ACC112 (cell line): ENCODE results near the gene PIP4K2C.
"Not testable (repeated sequence)": the region's sequence is repeated elsewhere in the genome, so short reads cannot be mapped to it uniquely, and the experiment has no call there.

Experiments used
- H2AFZ ChIP-seq: fragments of 200-600 bp; sonication (generic); one replicate; pipeline ENCODE4 v1.6.0; 2017; ENCODE audit warnings: antibody characterized with exemption, low read length; ENCODE audit not compliant: unreplicated experiment
- H3K27ac ChIP-seq: fragments of 200-600 bp; sonication (generic); 2 replicates; pipeline ENCODE4 v1.5.1; 2014; ENCODE audit warnings: low read depth, mild to moderate bottlenecking, antibody characterized with exemption, low read length, moderate library complexity
- H3K27me3 ChIP-seq: fragments of 200-600 bp; sonication (generic); 2 replicates; pipeline ENCODE4 v1.6.1; 2014; ENCODE audit warnings: mild to moderate bottlenecking, antibody characterized with exemption, low read length, moderate library complexity, mixed read lengths; ENCODE audit not compliant: insufficient read depth
- H3K36me3 ChIP-seq: fragments of 200-600 bp; sonication (generic); 2 replicates; pipeline ENCODE4 v1.6.1; 2016; ENCODE audit warnings: mild to moderate bottlenecking, antibody characterized with exemption, low read length, moderate library complexity, mixed read lengths; ENCODE audit not compliant: insufficient read depth
- H3K4me1 ChIP-seq: fragments of 200-600 bp; sonication (generic); one replicate; pipeline ENCODE4 v1.6.1; 2016; ENCODE audit warnings: low read length, mixed read lengths; ENCODE audit not compliant: insufficient read depth, unreplicated experiment, control insufficient read depth
- H3K4me3 ChIP-seq: fragments of 200-600 bp; sonication (generic); 2 replicates; pipeline ENCODE4 v1.5.1; 2014; ENCODE audit warnings: mild to moderate bottlenecking, low read depth, low read length
- H3K79me2 ChIP-seq: fragments of 200-600 bp; sonication (generic); one replicate; pipeline ENCODE4 v1.6.0; 2016; ENCODE audit warnings: low read length; ENCODE audit not compliant: control insufficient read depth, unreplicated experiment, insufficient read depth

The PIP4K2C gene

DNA sequence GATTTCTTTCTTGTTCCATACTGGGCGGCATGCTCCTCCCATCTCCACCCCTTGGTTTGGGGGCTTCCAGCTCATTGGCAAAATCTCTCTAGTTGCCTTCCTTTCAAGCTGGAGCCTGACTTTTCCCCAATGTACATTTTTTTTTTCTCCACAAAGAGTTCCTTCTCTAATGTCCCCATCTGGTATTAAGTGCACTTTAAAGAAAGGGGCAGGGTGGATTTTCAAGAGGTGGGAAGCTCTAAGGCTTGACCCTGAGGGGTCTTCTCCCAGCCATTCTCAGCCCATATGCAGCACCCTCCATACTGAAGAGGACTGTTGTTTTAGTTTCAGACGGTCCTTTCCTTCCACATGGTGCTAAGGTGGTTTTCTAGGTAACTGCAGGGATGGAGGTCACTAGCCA, 5.8 kb upstream of the PIP4K2C start:
- Histone ChIP-seq H3K27me3 (peaks cover 23% of the 10 kb centered on the region), H3K36me3 (no peaks in the 10 kb centered on the region), H3K79me2 (no peaks in the 10 kb centered on the region), H3K4me1 (no peaks in the 10 kb centered on the region), H3K27ac (no peak overlapping the region), H2AFZ (no peak overlapping the region), H3K4me3 (no peak overlapping the region)

DNA sequence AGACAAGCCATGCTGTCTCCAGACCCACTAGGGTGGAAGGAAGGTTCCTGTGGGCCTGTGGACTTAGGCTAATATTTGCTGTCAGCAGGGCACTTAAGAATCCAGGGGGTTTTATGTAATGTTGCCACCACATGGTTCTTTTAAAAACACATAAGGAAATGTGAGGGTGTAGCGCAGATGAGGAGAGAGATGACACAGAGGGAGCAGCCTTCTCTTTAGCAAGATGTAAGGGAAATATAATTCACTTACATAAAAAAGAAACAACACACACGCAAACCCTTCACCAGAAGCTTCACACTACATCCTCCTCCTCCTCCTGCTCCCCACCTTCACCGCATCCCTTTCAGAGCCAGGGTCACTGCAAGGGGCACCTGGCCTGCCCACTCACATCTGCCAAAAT, 4.9 kb upstream of the PIP4K2C start:
- no peak overlapping the region for H2AFZ ChIP-seq
- H3K27me3 ChIP-seq: peaks cover 23% of the 10 kb centered on the region
- no peaks in the 10 kb centered on the region for H3K36me3 ChIP-seq
- no peak overlapping the region for H3K4me3 ChIP-seq
- no peak overlapping the region for H3K27ac ChIP-seq
- H3K4me1 ChIP-seq: no peaks in the 10 kb centered on the region
- H3K79me2 ChIP-seq: no peaks in the 10 kb centered on the region

DNA sequence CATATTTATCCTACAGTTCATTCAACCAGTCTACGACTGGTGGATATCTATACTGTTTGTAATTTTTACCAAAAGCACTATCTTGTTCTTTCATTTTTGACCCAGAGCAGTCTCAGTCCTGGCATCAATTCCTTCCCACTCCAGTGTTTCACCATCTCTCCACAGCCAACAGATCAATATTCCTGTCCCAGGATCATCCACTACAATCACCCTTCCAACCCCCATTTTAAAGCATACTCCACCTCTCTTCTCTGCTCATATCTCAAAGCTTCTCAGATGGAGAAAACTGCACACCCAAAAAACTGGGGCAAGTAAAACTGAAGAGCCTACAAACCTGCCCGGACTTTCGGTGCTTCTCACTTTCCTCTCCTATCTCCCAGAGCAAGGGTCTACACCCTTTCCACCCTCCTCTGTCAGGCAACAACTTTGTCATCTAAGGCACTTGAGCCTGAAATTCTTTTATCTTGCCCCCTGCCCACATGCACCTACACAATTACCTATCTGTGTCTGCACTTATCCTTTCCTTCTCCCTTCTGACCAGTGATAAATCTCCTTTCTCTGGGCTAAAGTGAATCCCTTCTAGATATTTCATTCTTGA, 4.1 kb upstream of the PIP4K2C start:
- Histone ChIP-seq H3K79me2 (no peaks in the 10 kb centered on the region), H3K27ac (no peak overlapping the region), H3K36me3 (no peaks in the 10 kb centered on the region), H3K27me3 (peaks cover 23% of the 10 kb centered on the region), H3K4me1 (peaks cover 2% of the 10 kb centered on the region), H3K4me3 (no peak overlapping the region), H2AFZ (no peak overlapping the region)

DNA sequence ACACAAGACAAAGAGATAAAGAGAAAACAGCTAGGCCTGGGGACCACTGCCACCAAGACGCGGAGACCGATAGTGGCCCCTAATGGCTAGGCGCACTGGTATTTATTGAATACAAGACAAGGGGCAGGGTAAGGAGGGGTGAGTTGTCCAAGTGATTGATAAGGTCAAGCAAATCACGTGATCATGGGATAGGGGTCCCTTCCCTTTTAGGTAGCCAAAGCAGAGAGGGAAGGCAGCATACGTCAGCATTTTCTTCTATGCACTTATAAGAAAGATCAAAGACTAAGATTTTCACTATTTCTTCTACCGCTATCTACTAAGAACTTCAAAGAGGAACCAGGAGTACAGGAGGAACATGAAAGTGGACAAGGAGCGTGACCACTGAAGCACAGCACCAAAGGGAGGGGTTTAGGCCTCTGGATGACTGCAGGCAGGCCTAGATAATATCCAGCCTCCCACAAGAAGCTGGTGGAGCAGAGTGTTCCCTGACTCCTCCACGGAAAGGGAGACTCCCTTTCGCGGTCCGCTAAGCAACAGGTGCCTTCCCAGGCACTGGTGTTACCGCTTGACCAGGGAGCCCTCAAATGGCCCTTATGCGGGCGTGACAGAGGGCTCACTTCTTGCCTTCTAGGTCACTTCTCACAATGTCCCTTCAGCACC, 1.9 kb upstream of the PIP4K2C start:
- H3K27me3 ChIP-seq: peaks cover 23% of the 10 kb centered on the region
- H3K4me1 ChIP-seq, H2AFZ ChIP-seq, H3K4me3 ChIP-seq, H3K27ac ChIP-seq, H3K79me2 ChIP-seq, H3K36me3 ChIP-seq: not testable (repeated sequence)

DNA sequence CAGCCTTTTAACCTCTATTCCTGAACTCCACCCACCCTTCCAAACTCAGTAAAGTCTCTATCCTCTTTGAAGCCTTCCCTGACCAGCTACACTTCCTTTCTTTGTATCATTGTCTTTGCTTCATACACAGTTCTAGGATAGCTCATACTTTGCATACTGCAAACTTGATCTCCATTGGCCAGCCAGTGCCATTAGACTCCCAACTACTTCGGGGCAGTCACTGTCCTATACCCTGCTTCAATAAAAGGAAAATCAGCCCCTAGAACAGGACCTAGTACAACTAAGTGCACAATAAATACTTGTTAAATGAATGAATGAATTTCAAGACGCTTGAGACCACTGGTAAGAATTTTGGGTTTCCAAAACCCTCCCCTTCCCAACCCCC, 521 bp upstream of the PIP4K2C start:
- H3K4me3 ChIP-seq: peak overlapping the region; percentile 95
- no peaks in the 10 kb centered on the region for H3K36me3 ChIP-seq
- no peak overlapping the region for H3K27ac ChIP-seq
- H3K27me3 ChIP-seq: peaks cover 18% of the 10 kb centered on the region
- H3K4me1 ChIP-seq: peaks cover 10% of the 10 kb centered on the region
- H3K79me2 ChIP-seq: no peaks in the 10 kb centered on the region
- peak overlapping the region; percentile 99 for H2AFZ ChIP-seq

DNA sequence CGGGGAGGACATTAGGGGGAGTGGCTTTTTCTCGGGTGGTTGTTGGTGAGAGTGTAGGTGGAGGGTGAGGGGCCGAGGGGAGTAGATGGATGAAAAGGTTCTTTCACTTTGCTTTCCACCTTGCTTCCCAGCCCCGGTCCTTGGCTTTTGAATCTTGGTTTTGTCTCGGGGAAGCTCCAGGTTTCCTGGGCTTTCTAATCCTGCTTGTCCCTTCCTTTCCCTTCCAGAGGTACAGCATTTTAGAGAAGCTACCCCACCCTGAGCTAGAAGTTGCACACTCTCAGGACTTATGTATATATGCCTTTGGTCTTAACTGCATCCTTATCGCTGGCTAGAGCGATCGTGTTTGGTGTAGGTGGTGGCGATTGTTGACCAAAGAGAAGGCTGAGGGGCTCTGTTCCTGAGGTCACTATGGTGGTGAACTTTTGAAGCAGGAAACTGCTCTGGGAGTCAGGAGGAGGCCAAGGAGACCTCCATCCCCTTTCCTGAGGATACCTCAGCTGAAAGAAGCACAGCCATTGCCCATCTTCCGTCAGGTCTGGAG, 862 bp downstream of the PIP4K2C start:
- H3K4me1 ChIP-seq: peaks cover 10% of the 10 kb centered on the region
- peak overlapping the region; percentile 95 for H3K4me3 ChIP-seq
- H3K27ac ChIP-seq: no peak overlapping the region
- peak overlapping the region; percentile 99 for H2AFZ ChIP-seq
- no peaks in the 10 kb centered on the region for H3K36me3 ChIP-seq
- H3K79me2 ChIP-seq: no peaks in the 10 kb centered on the region
- peaks cover 12% of the 10 kb centered on the region for H3K27me3 ChIP-seq

DNA sequence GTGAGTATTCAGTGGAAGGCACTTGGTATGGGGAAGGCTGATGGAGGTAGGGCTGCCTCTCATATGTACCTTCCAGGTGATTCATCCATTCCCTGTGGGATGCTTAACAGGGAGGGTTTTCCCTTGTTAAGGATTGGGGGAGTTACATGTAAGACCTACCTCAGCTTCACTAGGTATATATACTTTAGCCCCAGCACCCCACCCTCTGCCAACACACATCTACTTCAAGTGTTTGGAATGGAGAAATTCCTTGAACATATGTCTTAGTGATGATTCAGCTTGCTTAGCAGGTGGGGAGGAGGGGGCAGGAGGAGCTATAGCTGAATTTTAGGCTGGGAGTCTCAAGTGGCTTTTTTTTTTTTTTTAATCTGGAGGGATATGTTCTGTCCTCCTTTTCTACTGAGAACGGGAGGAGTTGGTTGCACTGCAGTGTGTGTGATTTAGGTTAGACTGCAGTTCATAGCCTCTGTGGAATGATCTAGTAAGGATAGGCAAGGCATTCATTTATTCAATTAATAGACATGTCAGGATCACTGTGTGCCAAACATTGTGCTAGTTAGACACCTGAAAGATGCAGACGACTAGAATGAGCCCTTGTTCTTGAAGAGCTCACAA, 1.7 kb downstream of the PIP4K2C start:
- Histone ChIP-seq H3K4me1 (peaks cover 10% of the 10 kb centered on the region), H3K27me3 (peaks cover 7% of the 10 kb centered on the region), H3K79me2 (no peaks in the 10 kb centered on the region), H3K36me3 (no peaks in the 10 kb centered on the region), H3K27ac (no peak overlapping the region), H3K4me3 (no peak overlapping the region; the same call in 1 of the 2 replicates), H2AFZ (no peak overlapping the region)

DNA sequence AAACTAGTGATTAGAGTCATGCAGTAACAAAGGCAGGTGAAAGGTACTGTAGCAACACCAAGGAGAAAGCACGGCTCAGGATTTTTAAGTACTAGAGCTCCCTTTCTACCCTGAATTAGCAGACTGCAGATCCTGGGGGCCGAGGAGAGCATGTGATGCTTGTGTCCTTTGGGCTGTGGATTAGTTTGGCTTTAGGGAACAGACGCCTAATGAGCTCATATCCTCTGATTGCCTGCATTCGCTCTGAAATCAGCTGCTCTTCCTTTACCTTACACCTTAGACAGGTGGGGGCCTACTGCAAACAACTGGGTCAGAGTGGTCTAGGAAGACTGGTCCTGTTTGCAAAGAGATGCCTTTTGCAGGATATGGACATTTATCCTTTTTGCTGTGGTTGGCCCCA, 2.2 kb downstream of the PIP4K2C start:
- H3K36me3 ChIP-seq: no peaks in the 10 kb centered on the region
- H3K79me2 ChIP-seq: no peaks in the 10 kb centered on the region
- no peak overlapping the region for H2AFZ ChIP-seq
- H3K4me1 ChIP-seq: peaks cover 10% of the 10 kb centered on the region
- H3K27me3 ChIP-seq: peaks cover 2% of the 10 kb centered on the region
- H3K27ac ChIP-seq: no peak overlapping the region
- H3K4me3 ChIP-seq: no peak overlapping the region

DNA sequence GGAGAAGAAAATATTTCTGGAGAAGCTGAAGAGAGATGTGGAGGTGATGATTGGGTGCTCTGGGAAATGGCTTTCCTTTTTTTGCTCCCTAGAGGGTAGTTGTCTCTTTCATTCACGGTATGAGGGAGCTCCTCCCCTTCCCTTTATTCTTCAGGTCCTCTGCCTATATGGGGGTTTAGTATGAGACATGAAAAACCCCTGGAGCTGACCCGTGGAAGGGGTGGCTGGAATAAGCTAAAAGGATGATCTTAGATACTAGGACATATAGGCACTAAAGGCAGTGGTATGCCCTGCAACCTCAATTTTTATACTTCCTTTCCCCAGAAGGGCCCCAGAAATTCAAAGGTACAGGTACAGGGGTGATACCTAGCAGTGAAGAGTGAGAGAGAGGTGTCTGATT, 9.4 kb downstream of the PIP4K2C start:
- peaks cover 9% of the 10 kb centered on the region; the same call in 1 of the 2 replicates for H3K36me3 ChIP-seq
- H2AFZ ChIP-seq: no peak overlapping the region

DNA sequence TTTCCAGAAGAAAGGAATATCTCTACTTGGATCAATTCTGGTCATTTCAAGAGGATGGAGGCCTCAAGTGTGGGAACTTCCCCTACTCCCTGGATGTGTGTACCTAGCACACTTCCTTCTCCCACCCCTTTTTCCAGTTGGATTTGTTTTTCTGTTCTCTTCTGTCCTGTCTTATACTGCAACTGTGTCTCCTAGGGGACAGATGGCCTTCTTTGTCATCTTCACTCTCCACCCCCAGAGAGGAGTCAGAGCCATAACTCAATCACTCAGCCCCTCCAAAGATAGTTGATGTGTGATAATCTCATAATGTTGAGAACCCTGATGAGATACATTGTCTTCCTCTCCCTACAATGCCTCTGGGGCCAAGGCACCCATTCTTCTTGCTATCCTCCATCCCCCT, 11.6 kb downstream of the PIP4K2C start:
- H2AFZ ChIP-seq: no peak overlapping the region
- no peak overlapping the region for H3K27ac ChIP-seq
- H3K4me1 ChIP-seq: peaks cover 17% of the 10 kb centered on the region
- peaks cover 9% of the 10 kb centered on the region; the same call in 1 of the 2 replicates for H3K36me3 ChIP-seq
- no peaks in the 10 kb centered on the region for H3K27me3 ChIP-seq
- H3K79me2 ChIP-seq: no peaks in the 10 kb centered on the region
- H3K4me3 ChIP-seq: no peak overlapping the region

More for the DNA sequence above, 9.4 kb downstream of the PIP4K2C start:
- Histone ChIP-seq H3K79me2 (no peaks in the 10 kb centered on the region), H3K4me3 (no peak overlapping the region), H3K4me1 (peaks cover 13% of the 10 kb centered on the region), H3K27me3 (no peaks in the 10 kb centered on the region), H3K27ac (no peak overlapping the region)

DNA sequence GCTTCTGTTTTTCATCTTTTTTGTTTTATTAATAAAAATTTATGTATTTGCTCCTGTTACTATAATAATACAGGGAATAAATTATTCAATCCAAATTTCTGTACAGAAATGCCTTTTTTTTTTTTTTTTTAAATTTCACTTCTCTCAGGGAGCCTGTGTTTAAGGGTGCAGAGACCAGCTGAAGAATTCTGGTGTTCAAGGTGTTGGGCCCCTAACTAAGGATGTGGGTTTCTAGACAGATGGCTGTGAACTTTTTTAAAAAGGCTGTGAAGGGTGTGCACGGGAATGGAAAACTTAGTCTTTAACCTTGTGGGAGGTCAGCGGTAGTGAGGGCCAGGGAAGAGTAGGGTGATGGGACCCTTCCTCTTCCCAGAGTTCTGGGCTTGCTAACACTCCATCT, 12.3 kb downstream of the PIP4K2C start:
- H3K4me3 ChIP-seq: no peak overlapping the region
- H3K27ac ChIP-seq: no peak overlapping the region
- H3K36me3 ChIP-seq: peaks cover 9% of the 10 kb centered on the region; the same call in 1 of the 2 replicates
- H2AFZ ChIP-seq: no peak overlapping the region
- no peaks in the 10 kb centered on the region for H3K79me2 ChIP-seq
- no peaks in the 10 kb centered on the region for H3K27me3 ChIP-seq
- peaks cover 17% of the 10 kb centered on the region for H3K4me1 ChIP-seq
